ENCODE results near the gene NBDY. TPM values are rescaled to one million over a fixed set of nuclear protein-coding genes. Genes with fewer than 3 reads are reported as not detected.

Gene NBDY
- total and polyA plus RNA-seq, 2 donors (not counting 3 experiments of a cell fraction or from before 2014, with no cell fraction given), result 33.0 to 57.3 TPM

DNA sequence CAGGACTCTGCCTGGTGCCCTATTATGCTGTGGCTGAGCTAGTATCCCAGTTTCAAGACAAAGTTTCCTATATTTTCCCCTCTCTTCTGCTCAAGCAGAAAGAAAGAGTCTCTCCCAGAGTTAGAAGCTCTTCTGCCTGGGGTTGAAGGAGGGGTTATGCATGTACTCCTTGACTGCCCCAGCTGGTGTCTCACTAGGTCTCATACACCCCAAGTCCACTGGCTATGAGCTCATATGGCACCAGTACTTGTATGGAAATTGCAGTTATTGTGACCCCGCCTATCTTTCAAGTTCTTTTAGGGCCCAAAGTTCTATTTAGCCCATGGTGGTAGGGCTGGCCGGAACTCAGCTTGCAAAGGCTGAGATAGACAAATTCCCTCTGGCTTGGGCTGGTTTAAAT is 131.8 kb downstream of the NBDY start:
- Histone ChIP-seq H3K36me3 (ENCODE audit: control insufficient read depth in 2 of 2, extremely low read depth in 1 of 2, insufficient read depth in 2 of 2, low read length in 2 of 2) (no peaks in the 10 kb centered on the region), H3K9me1 (replicated peaks; ENCODE audit: control insufficient read depth, extremely low read depth, insufficient read depth, low read length) (no peaks in the 10 kb centered on the region), H3K4me3 (replicated peaks in 1 of 3; ENCODE audit: insufficient read depth in 1 of 3, low read depth in 1 of 3, low read length in 3 of 3) (no peak overlapping the region), H3K9ac (replicated peaks; ENCODE audit: extremely low read depth, insufficient read depth, low read length) (no peak overlapping the region), H3K79me2 (ENCODE audit: control insufficient read depth, insufficient read depth, low read length) (no peaks in the 10 kb centered on the region), H4K20me1 (replicated peaks; ENCODE audit: control insufficient read depth, extremely low read depth, insufficient read depth, low read length) (no peaks in the 10 kb centered on the region), H3K9me3 (replicated peaks; ENCODE audit: control insufficient read depth, insufficient read depth, low read length) (no peaks in the 10 kb centered on the region), H3K4me1 (ENCODE audit: control insufficient read depth, extremely low read depth, insufficient read depth, low read length) (no peaks in the 10 kb centered on the region), H3K27me3 (ENCODE audit: control insufficient read depth in 2 of 2, insufficient read depth in 2 of 2, low read length in 2 of 2) (no peaks in the 10 kb centered on the region), H2AFZ (ENCODE audit: low read depth, low read length) (no peak overlapping the region), H3K4me2 (ENCODE audit: insufficient read depth, low read length) (no peak overlapping the region), H3K27ac (ENCODE audit: insufficient read depth, low read depth, low read length) (no peak overlapping the region)
- DNase-seq (ENCODE audit: low read depth, low spot score) (no peak), FAIRE-seq (no peak)
- intact Hi-C loops (cut with micrococcal nuclease), result no loop called here
- BruUV-seq (replicated peaks), result no TSS peak
- ChIA-PET CTCF (no interaction called here), POLR2A (no interaction called here)
- TF ChIP-seq POLR2A (IDR thresholded peaks at IDR 0.05; ENCODE audit: low read depth, low read length), result no peak
- TF ChIP-seq JUN (IDR thresholded peaks at IDR 0.05; ENCODE audit: borderline replicate concordance, insufficient read depth, insufficient read length, low read depth), result no peak
- TF ChIP-seq, protein P1, sequence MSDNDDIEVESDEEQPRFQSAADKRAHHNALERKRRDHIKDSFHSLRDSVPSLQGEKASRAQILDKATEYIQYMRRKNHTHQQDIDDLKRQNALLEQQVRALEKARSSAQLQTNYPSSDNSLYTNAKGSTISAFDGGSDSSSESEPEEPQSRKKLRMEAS (IDR thresholded peaks at IDR 0.05; ENCODE audit: insufficient read depth, insufficient read length), result no peak
- no peak for TF ChIP-seq FOS (IDR thresholded peaks at IDR 0.05; ENCODE audit: borderline replicate concordance, insufficient read depth, low read length)
- no peak for TF ChIP-seq EZH2 (IDR thresholded peaks at IDR 0.05; ENCODE audit: borderline replicate concordance, low read depth, low read length, severe bottlenecking)
- TF ChIP-seq POLR2AphosphoS5 (IDR thresholded peaks at IDR 0.05; ENCODE audit: insufficient read depth, low read depth, low read length), result no peak
- TF ChIP-seq, protein P2, sequence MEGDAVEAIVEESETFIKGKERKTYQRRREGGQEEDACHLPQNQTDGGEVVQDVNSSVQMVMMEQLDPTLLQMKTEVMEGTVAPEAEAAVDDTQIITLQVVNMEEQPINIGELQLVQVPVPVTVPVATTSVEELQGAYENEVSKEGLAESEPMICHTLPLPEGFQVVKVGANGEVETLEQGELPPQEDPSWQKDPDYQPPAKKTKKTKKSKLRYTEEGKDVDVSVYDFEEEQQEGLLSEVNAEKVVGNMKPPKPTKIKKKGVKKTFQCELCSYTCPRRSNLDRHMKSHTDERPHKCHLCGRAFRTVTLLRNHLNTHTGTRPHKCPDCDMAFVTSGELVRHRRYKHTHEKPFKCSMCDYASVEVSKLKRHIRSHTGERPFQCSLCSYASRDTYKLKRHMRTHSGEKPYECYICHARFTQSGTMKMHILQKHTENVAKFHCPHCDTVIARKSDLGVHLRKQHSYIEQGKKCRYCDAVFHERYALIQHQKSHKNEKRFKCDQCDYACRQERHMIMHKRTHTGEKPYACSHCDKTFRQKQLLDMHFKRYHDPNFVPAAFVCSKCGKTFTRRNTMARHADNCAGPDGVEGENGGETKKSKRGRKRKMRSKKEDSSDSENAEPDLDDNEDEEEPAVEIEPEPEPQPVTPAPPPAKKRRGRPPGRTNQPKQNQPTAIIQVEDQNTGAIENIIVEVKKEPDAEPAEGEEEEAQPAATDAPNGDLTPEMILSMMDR (IDR thresholded peaks at IDR 0.05; ENCODE audit: extremely low read depth in 1 of 2, insufficient read depth in 1 of 2, low read depth in 1 of 2, low read length in 2 of 2), result no peak
- dilution Hi-C loops (cut with MboI; ENCODE audit: extremely low pct_ligation_motif_present, low sequenced_read_pairs), result no loop called here

Other genes with a start within 250 kb of the NBDY start
- 22.8 and 25.3 TPM in 2 replicates for gene UBQLN2, start 165.6 kb upstream of the NBDY start, total RNA-seq
- gene UBQLN2, start 165.6 kb upstream of the NBDY start, polyA plus RNA-seq, result 13.1 and 17.1 TPM in 2 replicates